GM13976 (cell line): Measurements from ENCODE around the gene LMF1.

Experiments
- DNase-seq: peaks from one replicate; pipeline ENCODE4 v3.0.0; 2012; ENCODE audit warnings: low spot score
- CTCF ChIP-seq: IDR thresholded peaks from 2 replicates; pipeline ENCODE4 v1.5.1; 2012; ENCODE audit warnings: borderline replicate concordance, mild to moderate bottlenecking; ENCODE audit not compliant: insufficient read depth; ENCODE audit errors: extremely low read depth, missing control alignments, control extremely low read depth
- in situ Hi-C: fragments of 300-500 bp; cut with MboI; formaldehyde crosslinking; loops from one replicate; pipeline ENCODE4 v1.12.0; 2022; ENCODE audit warnings: low sequenced_read_pairs, mixed read lengths, inconsistent platforms; ENCODE audit not compliant: unreplicated experiment

The LMF1 gene

DNA sequence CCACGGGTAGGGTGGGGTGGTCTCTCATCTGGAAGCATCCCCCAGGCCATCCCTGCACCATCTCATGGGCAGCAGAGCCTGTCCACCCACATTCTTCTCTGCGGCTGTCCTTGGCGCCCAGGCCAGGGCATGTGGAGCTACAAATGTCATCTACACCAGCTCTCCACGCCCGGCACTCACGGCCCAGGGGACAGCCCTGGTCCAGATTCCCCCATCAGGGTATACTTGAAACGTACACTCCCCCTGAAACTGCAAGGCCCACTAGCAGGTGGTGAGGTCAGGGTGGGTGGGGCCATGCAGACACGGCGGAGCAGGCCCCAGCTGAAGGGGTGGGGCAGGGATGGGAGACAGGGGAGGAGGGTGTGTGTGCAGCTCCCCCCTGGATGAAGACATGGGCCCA, 7.6 kb upstream of the LMF1 start:
- no peak for TF ChIP-seq CTCF
- DNase-seq: no peak
- in situ Hi-C loops: no loop called here

GRCh38 chr16:977896-978295, 7.1 kb upstream of the LMF1 start:
- no peak for TF ChIP-seq CTCF
- no peak for DNase-seq
- in situ Hi-C loops: no loop called here

GRCh38 chr16:977081-977701, 6.4 kb upstream of the LMF1 start:
- TF ChIP-seq CTCF: no peak
- in situ Hi-C loops: no loop called here
- DNase-seq: no peak

GRCh38 chr16:976389-976931, 5.7 kb upstream of the LMF1 start:
- in situ Hi-C loops: no loop called here
- TF ChIP-seq CTCF: no peak
- no peak for DNase-seq

DNA sequence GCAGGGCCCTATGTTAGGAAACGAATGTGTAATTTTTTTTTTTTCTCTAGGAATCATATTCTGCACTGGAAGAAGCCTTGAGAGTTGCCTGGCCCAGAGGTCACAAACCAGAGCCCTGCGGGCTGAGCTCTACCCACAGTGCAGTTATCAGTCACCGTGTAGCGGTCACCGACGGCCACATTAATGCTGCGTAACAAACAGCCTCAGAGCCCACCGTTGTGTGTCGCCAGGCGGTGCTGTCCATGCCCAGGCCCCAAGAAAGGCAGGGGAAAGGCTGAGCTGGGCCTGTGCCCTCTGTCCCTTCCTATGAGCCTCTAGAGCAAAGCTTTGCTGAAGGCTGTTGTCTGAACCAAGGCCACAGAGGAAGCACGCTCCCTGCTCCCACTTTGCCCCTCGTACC, 4.5 kb upstream of the LMF1 start:
- in situ Hi-C loops: no loop called here
- no peak for TF ChIP-seq CTCF
- no peak for DNase-seq

GRCh38 chr16:974611-975261, 4.0 kb upstream of the LMF1 start:
- no peak for DNase-seq
- in situ Hi-C loops: no loop called here

More at GRCh38 chr16:974611-975261, 4.0 kb upstream of the LMF1 start:
- no peak for TF ChIP-seq CTCF
